NCI-H2107 (cell line): Measurements from ENCODE around the gene SPTBN1.
"Not testable (repeated sequence)": the region's sequence is repeated elsewhere in the genome, so short reads cannot be mapped to it uniquely, and the experiment has no call there.

ENCODE experiments used
- DNase-seq: peaks from one replicate; lab custom pipeline; 2025; lab: John Stamatoyannopoulos, UW

The SPTBN1 gene

DNA sequence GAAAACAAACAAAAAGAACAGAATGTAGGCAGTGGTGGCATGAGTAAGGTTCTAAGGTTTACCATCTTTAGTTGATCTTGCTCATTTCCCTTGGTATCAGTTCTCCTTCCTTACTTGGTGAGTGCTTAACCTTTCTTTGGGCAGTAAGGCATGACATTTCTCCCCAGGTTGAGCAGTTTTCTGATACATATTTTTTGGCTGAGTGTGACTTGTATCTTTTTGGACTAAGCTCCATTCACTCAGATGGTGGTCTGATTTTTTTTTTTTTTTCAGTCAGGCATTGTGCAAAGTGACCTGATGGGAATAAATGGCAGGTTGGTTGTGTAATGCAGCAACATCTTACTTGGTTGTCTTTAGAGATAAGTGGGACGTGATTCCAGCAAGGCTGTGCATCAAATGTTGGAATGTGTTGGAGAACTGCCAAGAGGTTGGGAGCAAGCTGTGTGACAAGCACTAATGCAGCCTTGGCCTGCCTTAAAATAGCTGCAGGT is 15.1 kb downstream of the SPTBN1 start:
- no peak for DNase-seq

DNA sequence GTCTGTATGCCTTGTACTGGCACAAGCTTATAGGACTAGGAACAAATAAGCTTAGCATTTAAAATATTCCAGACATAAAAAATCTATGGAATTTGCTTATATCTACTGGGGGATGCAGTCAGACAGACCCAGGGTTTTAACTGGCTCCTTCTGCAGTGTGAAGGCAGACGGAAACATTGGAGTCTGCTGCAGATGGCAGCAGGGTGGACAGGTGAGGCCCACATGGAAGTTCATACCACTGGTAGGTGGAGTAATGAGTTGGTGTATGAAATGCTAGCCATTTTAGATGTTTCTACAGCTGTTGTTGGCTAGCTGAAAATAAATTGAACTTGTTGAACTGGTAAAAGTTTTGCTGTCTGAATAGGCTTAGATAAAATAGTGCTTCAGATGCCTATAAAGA is 17.7 kb downstream of the SPTBN1 start:
- no peak for DNase-seq

DNA sequence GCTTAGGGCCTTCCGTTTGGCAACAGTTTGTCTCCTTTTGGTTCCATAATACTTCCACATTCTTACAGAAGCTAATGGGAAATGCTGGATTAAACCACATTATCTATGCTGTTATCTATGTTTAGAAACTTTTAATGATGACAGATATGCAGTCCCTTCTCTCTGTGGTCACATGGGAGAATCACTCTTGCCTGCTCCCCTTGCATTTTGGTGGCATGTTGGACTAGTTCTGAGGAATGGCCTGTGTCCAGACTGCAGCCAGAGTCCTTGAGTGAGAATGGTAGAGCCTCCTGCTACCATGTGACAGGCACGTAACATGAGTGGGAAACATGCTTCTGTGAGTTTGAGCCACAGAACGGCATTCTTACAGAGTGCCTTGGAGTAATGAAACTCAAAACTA is 19.2 kb downstream of the SPTBN1 start:
- DNase-seq = no peak

DNA sequence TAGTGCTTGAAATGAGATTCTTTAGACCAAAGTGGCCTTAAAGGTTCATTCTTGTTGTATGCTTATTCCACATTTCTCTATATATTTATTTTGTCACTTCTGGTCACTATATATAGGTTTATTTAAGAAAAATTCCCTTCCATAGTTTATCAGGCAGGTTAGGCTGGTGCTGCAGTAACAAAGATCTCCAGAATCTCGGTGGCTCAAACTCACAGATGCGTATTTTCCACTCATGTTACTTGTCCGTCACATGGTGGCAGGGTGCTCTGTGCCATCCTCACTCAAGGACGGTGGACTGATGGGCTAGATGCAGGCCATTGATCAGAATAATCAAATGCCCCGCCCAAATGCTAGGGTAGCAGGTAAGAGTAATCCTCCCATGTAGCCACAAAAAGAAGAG is 19.8 kb downstream of the SPTBN1 start:
- no peak for DNase-seq

DNA sequence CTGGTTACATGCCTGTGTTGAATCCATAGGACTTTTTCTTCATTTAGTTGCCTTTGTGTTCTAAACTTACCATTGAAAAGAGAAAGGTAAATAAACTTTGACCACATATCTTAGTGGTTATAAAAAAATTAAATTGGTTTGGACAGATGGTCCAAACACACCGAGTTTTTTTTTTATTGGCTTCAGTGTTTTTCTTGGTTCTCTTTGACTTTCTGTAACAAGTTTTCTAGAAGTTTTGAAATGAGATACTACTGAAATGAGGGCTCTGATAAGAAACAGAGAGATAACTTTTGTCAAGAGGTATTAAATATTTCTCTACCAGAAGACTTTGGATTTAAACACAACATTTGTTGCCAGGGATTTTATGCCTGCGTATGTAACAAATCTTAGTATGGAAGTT is 20.7 kb downstream of the SPTBN1 start:
- DNase-seq = no peak

DNA sequence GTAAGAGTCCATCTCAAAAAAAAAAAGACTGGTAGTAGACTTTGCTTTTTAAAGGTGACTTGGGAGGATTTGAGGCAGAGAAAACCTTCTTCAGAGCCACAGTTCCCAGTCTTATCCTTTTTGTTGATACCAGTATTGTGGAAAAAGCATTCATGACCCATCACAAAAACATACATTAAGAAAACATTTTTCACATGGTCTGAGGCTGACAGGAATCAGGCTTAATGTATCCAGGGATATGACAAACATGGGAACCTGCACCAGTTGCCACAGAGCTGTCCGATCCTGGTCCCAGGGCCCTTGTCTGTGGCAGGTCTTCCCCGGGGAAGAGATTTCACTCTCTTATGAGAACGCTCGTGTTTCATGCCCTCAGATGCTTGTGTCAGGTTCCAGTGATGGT is 21.8 kb downstream of the SPTBN1 start:
- no peak for DNase-seq

DNA sequence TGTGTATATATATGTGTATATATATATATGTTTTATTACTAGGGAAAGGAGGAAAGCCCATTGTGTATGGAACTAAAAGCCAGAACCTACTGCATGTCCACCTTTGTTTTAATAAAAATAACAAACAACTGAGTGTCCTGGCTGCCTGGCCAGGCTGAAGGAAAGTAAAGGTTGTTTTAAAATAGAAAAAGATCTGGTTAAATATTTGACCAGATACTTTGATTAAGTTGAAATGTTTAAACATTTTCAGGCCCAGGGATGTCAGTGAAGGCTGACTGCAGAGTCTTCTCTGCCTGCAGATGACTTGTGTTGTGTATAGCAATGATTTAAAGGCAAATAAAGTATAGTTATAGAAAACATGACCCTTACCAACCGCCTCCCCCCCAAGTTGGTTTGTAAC is 22.8 kb downstream of the SPTBN1 start:
- no peak for DNase-seq

DNA sequence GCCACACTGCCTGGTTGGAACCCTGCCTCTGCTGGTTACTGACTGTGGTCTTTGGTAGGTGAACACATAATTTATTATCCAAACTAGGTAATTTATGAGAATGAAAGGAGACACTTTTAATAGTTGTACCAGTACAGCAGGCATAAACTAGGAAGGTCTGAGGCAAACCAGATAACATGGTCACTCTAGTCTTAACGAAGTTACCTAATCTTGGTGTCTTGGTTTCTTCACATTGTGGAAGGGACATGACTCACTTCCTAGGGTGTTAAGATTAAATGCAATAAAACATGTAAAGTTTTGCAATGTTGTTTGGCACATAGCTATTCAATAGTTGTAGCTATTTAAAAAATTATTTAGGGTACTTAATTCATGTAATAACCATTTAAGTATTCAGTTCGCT is 23.3 kb downstream of the SPTBN1 start:
- DNase-seq = no peak

DNA sequence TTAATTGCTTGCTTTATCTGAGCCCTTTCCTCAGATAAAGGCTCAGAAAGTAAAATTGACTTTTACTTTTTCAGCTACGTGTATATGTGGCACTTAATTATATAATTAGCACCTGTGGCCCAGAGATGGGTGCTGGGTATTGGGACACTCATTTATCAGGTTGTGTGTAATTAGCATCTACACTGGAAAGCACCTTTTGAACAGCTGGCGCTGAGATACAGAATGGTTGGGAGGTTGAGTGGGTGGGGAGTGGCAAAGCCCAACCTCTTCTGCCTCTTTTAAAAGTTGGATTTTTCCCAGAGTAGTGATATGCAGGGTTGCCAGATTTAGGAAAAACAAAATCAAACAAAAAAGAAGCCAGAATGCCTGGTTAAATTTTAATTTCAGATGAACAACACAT is 23.9 kb downstream of the SPTBN1 start:
- no peak for DNase-seq

DNA sequence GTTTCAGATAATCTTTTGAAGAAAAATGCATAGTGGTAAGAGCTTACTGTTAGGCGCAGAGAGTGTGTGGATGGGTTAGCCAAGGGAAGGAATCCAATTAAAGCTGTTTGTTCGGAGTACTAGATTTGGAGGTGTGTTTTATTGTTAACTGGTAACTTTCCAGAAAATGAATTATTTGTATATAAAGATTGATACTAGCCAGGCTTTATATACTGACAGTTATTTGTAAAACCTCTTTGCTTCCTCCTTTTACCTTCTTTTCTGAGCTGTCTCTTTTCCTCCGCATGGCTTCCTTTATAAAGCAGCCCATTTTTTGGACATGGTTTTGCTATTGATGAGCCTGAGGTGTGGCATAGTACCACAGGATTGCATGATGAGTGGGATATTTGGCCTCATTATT is 25.6 kb downstream of the SPTBN1 start:
- no peak for DNase-seq

DNA sequence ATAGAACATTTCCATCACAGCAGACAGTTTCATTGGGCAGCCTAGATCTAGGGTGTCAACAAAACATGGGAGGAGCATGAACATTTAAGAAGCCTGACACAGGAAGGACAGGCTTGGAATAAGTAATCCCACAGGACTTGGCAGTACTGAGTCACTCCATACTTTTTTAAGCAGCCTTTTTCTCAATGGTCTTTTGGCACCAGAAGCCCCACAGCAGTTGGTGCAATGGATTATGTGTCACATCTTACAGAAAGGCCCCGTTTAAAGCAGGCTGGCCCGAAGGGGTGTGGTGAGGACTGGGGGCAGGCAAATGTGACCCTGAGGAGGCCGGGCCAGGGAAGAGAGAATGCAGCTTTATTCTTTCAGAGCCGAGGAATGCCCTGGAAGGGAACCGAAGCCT is 26.6 kb downstream of the SPTBN1 start:
- DNase-seq = no peak

DNA sequence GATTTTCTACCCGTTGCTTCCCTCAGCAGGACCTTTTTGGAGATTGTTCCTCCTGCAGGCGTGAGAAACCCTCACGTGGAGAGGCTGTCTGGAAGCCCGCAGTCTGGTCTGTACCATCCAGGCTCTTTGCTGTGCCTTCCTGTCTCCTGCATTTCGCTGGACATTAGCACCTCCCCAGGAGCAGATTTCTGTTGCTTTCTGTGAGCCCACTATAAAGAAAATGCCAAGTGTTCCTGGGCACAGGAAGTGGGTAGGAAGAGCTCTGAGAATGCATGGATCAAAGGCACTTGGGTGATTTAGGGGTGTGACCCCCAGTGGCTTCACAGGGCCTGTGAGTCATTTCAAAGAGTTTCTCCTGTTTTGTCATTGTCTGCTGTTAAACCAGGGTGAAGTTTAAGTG is 27.3 kb downstream of the SPTBN1 start:
- DNase-seq = no peak

DNA sequence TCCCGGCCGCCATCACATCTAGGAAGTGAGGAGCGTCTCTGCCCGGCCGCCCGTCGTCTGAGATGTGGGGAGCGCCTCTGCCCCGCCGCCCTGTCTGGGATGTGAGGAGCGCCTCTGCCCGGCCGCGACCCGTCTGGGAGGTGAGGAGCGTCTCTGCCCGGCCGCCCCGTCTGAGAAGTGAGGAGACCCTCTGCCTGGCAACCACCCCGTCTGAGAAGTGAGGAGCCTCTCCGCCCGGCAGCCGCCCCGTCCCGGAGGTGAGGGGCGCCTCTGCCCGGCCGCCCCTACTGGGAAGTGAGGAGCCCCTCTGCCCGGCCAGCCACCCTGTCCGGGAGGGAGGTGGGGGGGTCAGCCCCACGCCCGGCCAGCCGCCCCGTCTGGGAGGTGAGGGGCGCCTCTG is 29.6 kb downstream of the SPTBN1 start:
- DNase-seq = not testable (repeated sequence)

DNA sequence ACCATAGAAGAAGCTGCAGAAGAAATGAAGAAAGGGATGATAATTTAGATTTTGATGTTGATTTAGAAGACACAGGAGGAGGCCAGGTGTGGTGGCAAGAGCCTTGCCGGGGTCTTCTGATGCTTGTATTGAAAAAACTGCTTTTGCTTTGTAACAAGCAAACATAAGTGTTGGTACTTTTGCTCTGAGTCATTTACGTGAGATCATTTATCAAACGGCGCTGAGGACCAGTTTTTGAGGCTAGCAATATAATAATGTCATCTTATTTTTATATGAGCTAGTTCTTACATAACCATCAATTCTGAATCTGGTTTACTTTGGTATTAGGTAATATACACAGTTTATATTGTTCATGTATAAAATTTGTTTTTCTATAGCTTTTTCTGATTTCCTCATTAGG is 30.6 kb downstream of the SPTBN1 start:
- DNase-seq = no peak

DNA sequence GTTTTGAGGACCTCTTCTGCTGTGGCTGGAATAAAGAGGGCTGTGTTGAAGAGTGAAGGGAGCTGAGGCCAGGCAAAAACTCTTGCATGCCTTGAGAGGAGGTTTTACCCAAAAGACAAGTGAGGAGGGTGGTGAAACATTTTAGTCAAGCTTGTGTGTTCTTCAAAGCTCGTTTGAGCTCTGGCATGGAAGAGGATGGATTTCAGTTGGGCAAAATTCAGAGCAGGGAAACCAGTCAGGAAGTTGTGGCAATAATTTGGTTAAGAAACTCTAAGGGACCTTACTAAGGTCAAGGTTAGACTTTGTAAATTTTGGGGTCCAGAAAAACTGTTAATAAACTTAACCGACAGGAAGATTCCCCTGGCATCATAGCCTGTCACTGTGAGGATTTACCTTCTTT is 34.7 kb downstream of the SPTBN1 start:
- no peak for DNase-seq

DNA sequence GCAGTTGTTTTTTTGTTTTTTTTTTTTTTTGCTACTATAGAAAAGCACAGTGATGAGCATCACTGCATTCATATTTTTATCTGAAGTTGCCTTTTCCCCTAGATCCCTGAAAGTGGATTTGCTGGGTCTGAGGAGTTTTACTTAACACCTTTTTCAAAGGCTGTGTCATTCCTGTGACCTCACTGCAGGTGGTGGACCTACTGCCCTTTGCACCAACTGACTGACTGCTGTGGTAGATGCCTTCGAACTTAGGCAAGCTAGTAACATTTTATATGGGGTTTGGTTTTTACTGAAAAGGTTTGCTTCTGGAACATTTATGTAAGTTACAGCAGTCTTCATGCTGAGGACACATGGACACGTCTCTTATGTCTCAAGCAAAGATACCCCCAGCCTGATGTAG is 36.2 kb downstream of the SPTBN1 start:
- DNase-seq = no peak

DNA sequence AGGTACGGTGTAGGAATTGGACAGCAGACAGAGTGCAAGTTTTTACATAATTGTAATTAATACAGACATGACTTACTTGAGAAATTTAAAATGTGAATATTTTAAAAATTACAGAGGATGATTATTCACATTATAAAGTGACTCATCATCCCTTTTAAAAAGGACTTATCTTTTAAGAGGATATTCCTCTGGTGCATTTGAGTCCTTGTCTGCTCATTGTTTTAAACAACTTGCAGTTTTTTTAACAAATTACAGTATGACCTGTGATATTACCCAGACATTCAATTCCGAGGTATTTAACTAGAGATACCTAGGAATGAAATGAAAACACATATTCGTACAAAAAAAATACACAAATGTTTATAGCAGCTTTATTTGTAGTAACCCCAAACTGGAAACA is 38.0 kb downstream of the SPTBN1 start:
- no peak for DNase-seq

DNA sequence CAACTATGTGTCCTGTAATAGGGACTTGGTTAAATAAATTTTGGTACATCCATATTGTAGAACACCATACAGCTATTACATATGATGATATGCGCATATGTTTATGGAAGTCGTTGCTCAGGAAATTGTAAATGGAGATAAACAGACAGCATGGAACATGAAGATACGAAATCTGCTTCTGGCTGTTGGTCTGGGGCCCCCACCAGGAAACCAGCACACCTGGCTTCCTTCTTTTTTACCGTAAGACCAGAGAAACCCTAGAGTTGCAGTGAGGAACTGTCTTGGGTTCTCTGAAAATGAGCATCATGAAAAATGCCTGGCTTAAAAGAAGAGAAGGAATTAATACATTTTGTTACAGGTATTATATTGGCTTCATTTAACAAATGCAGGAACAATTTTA is 40.8 kb downstream of the SPTBN1 start:
- DNase-seq = no peak

DNA sequence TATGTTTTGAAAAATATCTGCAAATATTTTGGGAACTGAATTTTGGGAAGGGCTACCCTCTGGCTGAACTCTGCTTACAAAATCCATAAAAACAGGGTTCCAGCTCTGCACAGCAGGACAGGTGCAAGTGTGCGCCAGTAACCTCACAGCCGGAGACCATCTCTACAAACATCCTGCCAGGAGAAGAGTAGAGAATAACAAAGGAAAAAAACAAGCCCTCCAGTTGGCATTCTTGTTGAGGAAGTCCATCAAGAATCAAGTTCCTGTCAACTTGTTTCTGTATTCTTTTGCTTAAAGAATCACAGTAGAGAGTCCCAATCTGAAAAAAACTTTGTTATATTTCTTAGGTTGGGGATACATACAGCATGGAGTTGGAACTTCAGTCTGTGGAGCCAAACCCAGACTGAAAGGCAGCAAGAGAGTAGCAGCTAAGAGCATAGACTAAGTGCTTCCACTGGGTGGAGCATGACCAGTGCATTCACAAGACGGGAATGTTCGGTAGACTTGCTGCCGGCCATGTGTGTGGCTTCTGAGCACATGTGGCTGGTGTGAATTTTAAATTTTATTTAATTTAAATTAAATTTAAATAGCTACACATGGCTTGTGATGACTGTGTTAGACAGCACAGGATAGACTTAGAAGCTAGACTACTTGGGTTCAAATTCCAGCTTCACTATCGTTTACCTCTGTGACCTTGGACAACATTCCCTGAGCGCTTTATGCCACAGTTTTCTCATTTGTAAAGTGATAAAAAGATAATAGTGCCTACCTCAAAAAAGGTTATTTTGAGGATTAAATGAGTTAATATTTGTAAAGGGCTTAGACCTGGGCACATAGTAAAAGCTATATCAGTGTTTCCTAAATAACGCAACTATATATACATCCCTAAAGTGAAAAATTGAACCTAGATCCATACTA is 41.9 kb downstream of the SPTBN1 start:
- no peak for DNase-seq

DNA sequence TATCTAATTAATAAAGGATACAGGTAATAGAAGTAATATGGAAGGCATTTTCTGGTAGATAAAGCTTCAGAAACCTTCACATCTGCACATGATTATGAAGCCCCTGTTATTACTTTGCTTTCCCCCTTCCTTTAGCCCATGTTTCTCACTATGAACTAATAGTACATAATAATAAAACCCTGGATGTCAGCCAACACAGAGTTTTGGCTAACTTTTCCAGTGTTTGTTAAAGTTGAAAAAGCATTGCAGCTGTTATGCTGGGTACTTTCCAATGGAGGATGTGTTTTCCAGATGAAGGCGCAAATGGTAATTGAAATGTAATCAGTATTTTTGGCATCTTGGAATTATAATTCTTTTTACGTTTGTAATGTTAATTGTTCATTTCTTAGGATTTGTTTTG is 43.5 kb downstream of the SPTBN1 start:
- no peak for DNase-seq

DNA sequence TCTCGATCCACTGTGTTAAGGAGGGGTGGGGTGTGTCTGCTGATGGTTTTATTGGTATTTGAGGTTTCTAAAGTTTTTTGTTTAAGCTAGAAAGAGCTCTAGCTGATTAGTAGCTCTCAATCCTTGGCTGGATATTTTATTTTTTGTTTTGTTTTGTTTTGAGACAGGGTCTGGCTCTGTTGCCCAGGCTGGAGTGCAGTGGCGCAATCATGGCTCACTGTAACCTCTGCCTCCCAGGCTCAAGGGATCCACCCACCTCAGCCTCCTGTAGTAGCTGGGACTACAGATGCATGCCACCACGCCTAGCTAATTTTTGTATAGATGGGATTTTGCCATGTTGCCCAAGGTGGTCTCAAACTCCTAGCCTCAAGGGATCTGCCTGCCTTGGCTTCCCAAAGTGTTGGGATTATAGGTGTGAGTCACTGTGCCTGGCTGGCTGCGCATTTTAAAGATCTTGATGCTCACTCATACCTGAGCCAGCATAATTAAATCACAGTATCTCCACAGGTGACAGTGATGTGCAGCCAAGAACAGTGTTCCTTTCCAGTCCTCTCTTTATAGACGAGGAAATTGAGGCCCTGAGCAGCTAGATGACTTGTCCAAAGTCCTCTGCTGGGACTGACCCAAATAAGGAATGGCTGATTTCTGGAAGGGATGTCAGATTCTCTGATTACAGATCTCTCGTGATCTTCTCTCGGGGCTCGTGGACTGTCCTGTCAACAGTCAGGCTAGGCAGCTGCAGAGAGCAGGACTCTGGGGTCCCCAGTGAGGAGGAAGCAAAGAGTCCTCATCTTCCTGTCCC is 44.5 kb downstream of the SPTBN1 start:
- DNase-seq = no peak

DNA sequence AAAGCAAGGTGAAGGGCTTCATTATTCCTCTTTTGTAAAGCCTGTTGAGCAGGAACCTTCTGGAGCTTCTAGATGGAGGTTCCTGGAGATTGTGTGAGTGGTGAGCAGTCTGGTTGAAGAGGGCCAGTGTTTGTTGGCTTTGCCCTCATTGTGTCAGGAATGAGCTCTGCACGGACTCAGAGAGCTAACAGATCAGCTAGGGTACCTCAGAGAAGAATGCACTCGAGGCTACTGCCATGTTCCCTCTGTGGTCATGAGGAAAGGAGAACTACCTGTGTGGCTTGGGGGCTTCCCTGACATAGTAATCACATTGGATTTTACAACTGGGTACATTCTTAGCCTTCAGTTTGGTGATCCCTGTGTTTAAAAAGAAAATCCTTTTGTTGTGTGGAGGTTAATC is 46.6 kb downstream of the SPTBN1 start:
- DNase-seq = no peak

DNA sequence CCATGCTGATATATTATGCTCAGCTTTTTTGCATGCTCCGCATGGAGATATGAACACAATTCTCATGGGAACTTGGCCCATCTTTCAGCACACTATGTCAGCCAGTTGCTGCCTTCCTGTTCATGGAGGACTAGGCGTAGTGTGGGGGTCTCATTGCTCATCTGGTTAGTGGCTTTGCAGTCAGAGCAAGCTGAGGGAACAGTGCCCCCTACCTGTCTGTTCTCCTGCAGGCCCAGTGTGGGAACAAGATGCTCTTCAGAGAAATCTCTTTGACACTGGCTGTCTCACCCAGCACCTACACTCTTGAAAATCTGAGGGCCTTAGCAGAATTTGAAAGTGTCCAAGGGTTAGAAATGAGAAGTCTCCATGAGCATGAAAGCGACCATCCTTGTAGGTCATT is 47.1 kb downstream of the SPTBN1 start:
- no peak for DNase-seq
